PC-3 (cell line): ENCODE measurements around the gene PPP1R13B.

Source experiments
- CTCF ChIP-seq: fragments of 300-600 bp; sonication (generic); conservative IDR thresholded peaks from 2 replicates; pipeline ENCODE4 v1.5.1; 2017; ENCODE audit warnings: antibody characterized with exemption, low read depth, mild to moderate bottlenecking, low read length
- EZH2phosphoT487 ChIP-seq: fragments of 300-600 bp; sonication (generic); IDR thresholded peaks from 2 replicates; pipeline ENCODE4 v1.6.1; 2018; ENCODE audit warnings: mild to moderate bottlenecking, antibody characterized with exemption, low read length, borderline replicate concordance

GRCh38 chr14:103885509-103885932, 38.1 kb upstream of the PPP1R13B start:
- TF ChIP-seq CTCF (no peak), EZH2phosphoT487 (no peak)
